HepG2 (cell line): ENCODE measurements around the gene STKLD1. TPM values are rescaled to one million over a fixed set of nuclear protein-coding genes. Genes with fewer than 3 reads are reported as not detected.

ENCODE experiments used
- ATF3 ChIP-seq: sonication (generic); formaldehyde crosslinking; IDR thresholded peaks from 2 replicates; pipeline ENCODE4 v1.4.0; 2020; ENCODE audit warnings: missing genetic modification reagents
- CTCF ChIP-seq: sonication (generic); formaldehyde crosslinking; IDR thresholded peaks from 2 replicates; pipeline ENCODE4 v1.5.0; 2020; ENCODE audit warnings: mild to moderate bottlenecking, missing genetic modification reagents, moderate library complexity
- EP300 ChIP-seq, 3 experiments: sonication (generic) in 1 of 3; formaldehyde crosslinking in 1 of 3; IDR thresholded peaks; 2 replicates each; pipeline versions ENCODE4 v1.5.1 to v1.6.1; 2011 to 2020; ENCODE audit warnings: low read depth in 2 of 3, low read length in 2 of 3, borderline replicate concordance in 1 of 3, improper control_type of control experiment in 1 of 3, mild to moderate bottlenecking in 1 of 3, missing genetic modification reagents in 1 of 3, moderate library complexity in 1 of 3
- FOXJ3 ChIP-seq: sonication (generic); formaldehyde crosslinking; IDR thresholded peaks from 2 replicates; pipeline ENCODE4 v1.4.0; 2020; ENCODE audit warnings: missing genetic modification reagents, mild to moderate bottlenecking, borderline replicate concordance
- KDM4B ChIP-seq: sonication (generic); formaldehyde crosslinking; IDR thresholded peaks from 2 replicates; pipeline ENCODE4 v1.4.0; 2020; ENCODE audit warnings: missing genetic modification reagents
- PREB ChIP-seq: sonication (generic); formaldehyde crosslinking; IDR thresholded peaks from 2 replicates; pipeline ENCODE4 v1.4.0; 2020; ENCODE audit warnings: missing genetic modification reagents
- RERE ChIP-seq: IDR thresholded peaks from 2 replicates; pipeline ENCODE4 v1.6.1; 2016; ENCODE audit warnings: low read depth, missing genetic modification reagents, missing compliant biosample characterization
- RFXAP ChIP-seq: sonication (generic); formaldehyde crosslinking; IDR thresholded peaks from 2 replicates; pipeline ENCODE4 v1.4.0; 2020; ENCODE audit warnings: missing genetic modification reagents, borderline replicate concordance
- RXRA ChIP-seq: sonication (generic); formaldehyde crosslinking; IDR thresholded peaks from 2 replicates; pipeline ENCODE4 v1.5.1; 2020; ENCODE audit warnings: missing genetic modification reagents
- TFDP2 ChIP-seq: sonication (generic); formaldehyde crosslinking; IDR thresholded peaks from 2 replicates; pipeline ENCODE4 v1.4.0; 2020; ENCODE audit warnings: missing genetic modification reagents
- ZNF431 ChIP-seq: sonication (generic); formaldehyde crosslinking; IDR thresholded peaks from 2 replicates; pipeline ENCODE4 v1.9.0; 2022; ENCODE audit warnings: missing genetic modification reagents, low read depth, mild to moderate bottlenecking, borderline replicate concordance
- ZNF597 ChIP-seq: sonication (generic); formaldehyde crosslinking; IDR thresholded peaks from 2 replicates; pipeline ENCODE4 v1.5.0; 2020; ENCODE audit warnings: missing genetic modification reagents
- ZNF737 ChIP-seq: sonication (generic); formaldehyde crosslinking; IDR thresholded peaks from 2 replicates; pipeline ENCODE4 v1.5.0; 2020; ENCODE audit warnings: missing genetic modification reagents, mild to moderate bottlenecking, borderline replicate concordance
- ZNF740 ChIP-seq: sonication (generic); formaldehyde crosslinking; IDR thresholded peaks from 2 replicates; pipeline ENCODE4 v1.4.0; 2020; ENCODE audit warnings: missing genetic modification reagents
- ZNF784 ChIP-seq: sonication (generic); formaldehyde crosslinking; IDR thresholded peaks from 2 replicates; pipeline ENCODE4 v1.5.1; 2020; ENCODE audit warnings: missing genetic modification reagents, mild to moderate bottlenecking, borderline replicate concordance
- polyA plus RNA-seq, 8 experiments: library from polyadenylated mRNA; depleted of rRNA in 3 of 8; stranded (reverse) in 7 of 8; unstranded in 1 of 8; fragments of >200 nt; fragmentation: Illumina TruSeq in 4 of 8; extraction: Trizol in 4 of 8; gene quantifications; 2 replicates each; pipeline versions ENCODE4 v1.2.1 to v1.2.3, GENCODE V29; 2011 to 2016; ENCODE audit warnings: low read depth in 4 of 8, missing spikeins in 1 of 8, mixed read lengths in 1 of 8; ENCODE audit not compliant: insufficient read depth in 1 of 8
- total RNA-seq, 5 experiments: library from RNA; depleted of rRNA; stranded (reverse); fragments of >200 nt; fragmentation: Illumina TruSeq; extraction: Trizol; gene quantifications; 2 replicates each; pipeline ENCODE4 v1.2.3, GENCODE V29; 2016; ENCODE audit warnings: low read depth in 1 of 5

Gene STKLD1
- total and polyA plus RNA-seq, 2 of the 13 experiments (the other 11 are each of a cell fraction or from before 2014, with no cell fraction given): 1.5 to 2.2 TPM

- TF ChIP-seq EP300 (IDR thresholded peaks at IDR 0.05; ENCODE audit: low read depth in 2 of 2, low read length in 2 of 2): peak in 1 of 2 experiments; percentile 29; a peak in 1 of 4 replicates
- no peak for TF ChIP-seq EP300 (CRISPR knock-in tag; IDR thresholded peaks at IDR 0.05; ENCODE audit: borderline replicate concordance)
- TF ChIP-seq CTCF (CRISPR knock-in tag): peak; percentile 45
- no peak for TF ChIP-seq ZNF784 (CRISPR knock-in tag)
- no peak for TF ChIP-seq RERE (CRISPR knock-in tag)
- no peak for TF ChIP-seq KDM4B
- no peak for TF ChIP-seq TFDP2 (CRISPR knock-in tag)
- TF ChIP-seq ZNF431 (CRISPR knock-in tag): no peak
- TF ChIP-seq ZNF597 (CRISPR knock-in tag): no peak
- TF ChIP-seq PREB (CRISPR knock-in tag): no peak
- TF ChIP-seq RXRA (CRISPR knock-in tag): 0 out of 2 replicates have a peak, but pooled peaks have one; percentile 46
- no peak for TF ChIP-seq RFXAP (CRISPR knock-in tag)
- no peak for TF ChIP-seq FOXJ3 (CRISPR knock-in tag)
- no peak for TF ChIP-seq ATF3 (CRISPR knock-in tag)
- no peak for TF ChIP-seq ZNF740 (CRISPR knock-in tag)
- no peak for TF ChIP-seq ZNF737
These were observed 18.6 kb downstream of the STKLD1 start (continued) for GRCh38 chr9:133394687-133395271.
